Astrocyte (in vitro differentiated cells and primary cell): ENCODE measurements around the gene ZNF283. TPM values are rescaled to one million over a fixed set of nuclear protein-coding genes. Genes with fewer than 3 reads are reported as not detected.

ENCODE experiments used
- DNase-seq: peaks from one replicate; pipeline ENCODE4 v3.0.0-alpha.2; 2010; ENCODE audit warnings: low read depth
- FAIRE-seq: peaks from 2 replicates; lab custom pipeline; 2011; peaks lifted over from hg19 to GRCh38; lab: Jason Lieb, UNC
- H2AFZ ChIP-seq: 2 replicates; pipeline ENCODE4 v1.6.0; 2012; ENCODE audit warnings: low read depth, low read length, inconsistent platforms
- H3K27ac ChIP-seq: 2 replicates; pipeline ENCODE4 v1.5.1; 2011; ENCODE audit warnings: low read depth, low read length, inconsistent platforms
- H3K27me3 ChIP-seq: 2 replicates; pipeline ENCODE4 v1.6.0; 2011; ENCODE audit warnings: low read length, inconsistent platforms; ENCODE audit not compliant: insufficient read depth
- H3K36me3 ChIP-seq: 2 replicates; pipeline ENCODE4 v1.5.1; 2011; ENCODE audit warnings: low read length, inconsistent platforms; ENCODE audit not compliant: insufficient read depth
- H3K4me1 ChIP-seq: 2 replicates; pipeline ENCODE4 v1.5.1; 2011; ENCODE audit warnings: low read length, inconsistent platforms; ENCODE audit not compliant: insufficient read depth
- H3K4me2 ChIP-seq: 2 replicates; pipeline ENCODE4 v1.6.0; 2012; ENCODE audit warnings: low read length, inconsistent platforms
- H3K4me3 ChIP-seq: 2 replicates; pipeline ENCODE4 v1.5.1; 2011; ENCODE audit warnings: low read depth, mild to moderate bottlenecking, low read length, inconsistent platforms; ENCODE audit not compliant: insufficient read depth
- H3K79me2 ChIP-seq: 2 replicates; pipeline ENCODE4 v1.6.0; 2012; ENCODE audit warnings: mild to moderate bottlenecking, low read length, inconsistent platforms; ENCODE audit not compliant: insufficient read depth
- H3K9ac ChIP-seq: 2 replicates; pipeline ENCODE4 v1.6.0; 2012; ENCODE audit warnings: mild to moderate bottlenecking, low read length, inconsistent platforms
- H3K9me3 ChIP-seq: 2 replicates; pipeline ENCODE4 v1.5.1; 2012; ENCODE audit warnings: low read depth, mild to moderate bottlenecking, low read length, inconsistent platforms; ENCODE audit not compliant: insufficient read depth
- H4K20me1 ChIP-seq: 2 replicates; pipeline ENCODE4 v1.6.0; 2012; ENCODE audit warnings: low read length, inconsistent platforms; ENCODE audit not compliant: insufficient read depth
- H3K27ac Mint-ChIP-seq: one replicate; pipeline ENCODE4 v1.8.0; 2021; ENCODE audit warnings: mild to moderate bottlenecking, mixed read lengths; ENCODE audit not compliant: unreplicated experiment
- H3K27me3 Mint-ChIP-seq: one replicate; pipeline ENCODE4 v1.8.0; 2021; ENCODE audit warnings: low read depth, mixed read lengths; ENCODE audit not compliant: unreplicated experiment
- H3K36me3 Mint-ChIP-seq: one replicate; pipeline ENCODE4 v1.8.0; 2021; ENCODE audit warnings: low read depth, mixed read lengths; ENCODE audit not compliant: unreplicated experiment
- H3K4me1 Mint-ChIP-seq: one replicate; pipeline ENCODE4 v1.8.0; 2021; ENCODE audit warnings: low read depth, mixed read lengths; ENCODE audit not compliant: unreplicated experiment
- H3K4me3 Mint-ChIP-seq: one replicate; pipeline ENCODE4 v1.8.0; 2021; ENCODE audit warnings: mild to moderate bottlenecking, moderate library complexity, mixed read lengths; ENCODE audit not compliant: unreplicated experiment
- H3K9me3 Mint-ChIP-seq: one replicate; pipeline ENCODE4 v1.8.0; 2021; ENCODE audit warnings: mild to moderate bottlenecking, mixed read lengths; ENCODE audit not compliant: unreplicated experiment
- CTCF ChIP-seq: IDR thresholded peaks from 2 replicates; pipeline ENCODE4 v1.5.1; 2011; ENCODE audit warnings: low read depth, mild to moderate bottlenecking, inconsistent platforms, low read length, moderate library complexity; ENCODE audit not compliant: insufficient read depth
- EZH2 ChIP-seq: IDR thresholded peaks from 2 replicates; pipeline ENCODE4 v1.6.1; 2012; ENCODE audit warnings: mild to moderate bottlenecking, low read length, inconsistent platforms; ENCODE audit not compliant: insufficient read depth
- total RNA-seq: library from RNA; stranded (reverse); gene quantifications from 2 replicates; pipeline ENCODE4 v1.2.1, GENCODE V29; 2021

ZNF283 gene
- total RNA-seq, 1 donor from 2014 or later: 10.1 TPM

- Histone ChIP-seq H3K4me1 (peaks cover 35% of the 10 kb centered on the region), H3K79me2 (peaks cover 5% of the 10 kb centered on the region), H3K27me3 (no peaks in the 10 kb centered on the region), H3K4me2 (peak overlapping the region; percentile 80), H3K27ac (peak overlapping the region; percentile 59), H3K36me3 (no peaks in the 10 kb centered on the region), H4K20me1 (no peaks in the 10 kb centered on the region), H2AFZ (no peak overlapping the region), H3K9ac (peak overlapping the region; percentile 58), H3K9me3 (no peaks in the 10 kb centered on the region), H3K4me3 (no peak overlapping the region)
- FAIRE-seq (no peak), DNase-seq (peak; percentile 83)
- TF ChIP-seq EZH2 (no peak), CTCF (no peak)
- Mint-ChIP-seq H3K9me3 (peaks cover 2% of the 10 kb centered on the region), H3K4me1 (peaks cover 32% of the 10 kb centered on the region), H3K36me3 (no peaks in the 10 kb centered on the region), H3K27ac (peak overlapping the region; percentile 64), H3K4me3 (peak overlapping the region; percentile 70), H3K27me3 (peaks cover 13% of the 10 kb centered on the region)
Measured at GRCh38 chr19:43784241-43784980, 42.7 kb upstream of the ZNF283 start.

DNA sequence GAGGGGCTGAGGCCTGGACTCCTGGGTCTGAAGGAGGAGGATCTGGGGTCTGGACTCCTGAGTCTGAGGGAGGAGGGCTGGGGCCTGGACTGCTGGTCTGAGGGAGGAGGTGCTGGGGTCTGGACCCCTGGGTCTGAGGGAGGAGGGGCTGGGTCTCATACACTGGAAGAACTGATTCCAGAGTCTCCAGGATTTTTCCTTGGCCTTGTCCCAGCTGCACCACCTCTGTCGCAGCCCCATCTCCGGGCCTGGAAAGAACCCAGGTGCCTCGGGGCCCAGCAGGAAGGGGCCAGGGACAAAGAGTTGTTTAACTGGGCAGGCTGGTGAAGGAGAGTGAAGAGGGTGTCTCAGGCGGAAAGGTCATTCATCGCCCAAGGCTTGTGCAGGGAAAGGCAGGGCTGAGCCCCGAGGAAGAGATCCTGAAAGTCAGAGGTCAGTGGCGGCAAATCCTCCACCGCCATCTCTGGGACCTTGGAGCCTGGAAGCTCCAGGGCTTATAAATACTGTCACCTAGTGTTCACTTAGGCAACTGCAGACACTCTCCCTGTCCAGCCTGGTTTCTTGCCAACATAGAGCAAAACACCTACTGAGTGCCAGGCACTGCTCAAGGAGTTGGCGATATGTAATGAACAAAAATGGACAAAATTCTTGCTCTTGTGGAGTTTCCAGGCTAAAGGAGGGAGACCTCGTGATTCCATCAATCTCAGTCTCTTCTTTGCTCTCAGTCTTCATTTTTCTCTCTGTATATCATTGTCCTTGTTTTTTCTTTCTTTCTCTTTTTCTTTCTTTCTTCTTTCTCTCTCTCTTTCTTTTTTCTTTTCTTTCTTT lies 41.9 kb upstream of the ZNF283 start:
- no peaks in the 10 kb centered on the region for H3K9me3 ChIP-seq
- peak overlapping the region; percentile 36 for H2AFZ ChIP-seq
- Mint-ChIP-seq H3K36me3 (no peaks in the 10 kb centered on the region), H3K27me3 (peaks cover 13% of the 10 kb centered on the region), H3K9me3 (peaks cover 2% of the 10 kb centered on the region), H3K4me1 (peaks cover 25% of the 10 kb centered on the region), H3K4me3 (peak overlapping the region; percentile 58), H3K27ac (peak overlapping the region; percentile 62)
- no peaks in the 10 kb centered on the region for H3K79me2 ChIP-seq
- DNase-seq (peak; percentile 38), FAIRE-seq (peak; percentile 5)
- no peaks in the 10 kb centered on the region for H3K27me3 ChIP-seq
- peak overlapping the region; percentile 80 for H3K4me2 ChIP-seq
- H3K4me3 ChIP-seq: no peak overlapping the region
- TF ChIP-seq EZH2 (no peak), CTCF (peak; percentile 99)
- peak overlapping the region; percentile 59 for H3K27ac ChIP-seq
- H3K4me1 ChIP-seq: peaks cover 27% of the 10 kb centered on the region
- H4K20me1 ChIP-seq: no peaks in the 10 kb centered on the region
- peak overlapping the region; percentile 58 for H3K9ac ChIP-seq
- H3K36me3 ChIP-seq: no peaks in the 10 kb centered on the region
